Measurements from ENCODE around the gene MED31. TPM values are rescaled to one million over a fixed set of nuclear protein-coding genes. Genes with fewer than 3 reads are reported as not detected.

Gene MED31
- total and polyA plus RNA-seq, 2 of the 13 experiments (the other 11 are each of a cell fraction or from before 2014, with no cell fraction given) = 19.0 to 20.9 TPM

DNA sequence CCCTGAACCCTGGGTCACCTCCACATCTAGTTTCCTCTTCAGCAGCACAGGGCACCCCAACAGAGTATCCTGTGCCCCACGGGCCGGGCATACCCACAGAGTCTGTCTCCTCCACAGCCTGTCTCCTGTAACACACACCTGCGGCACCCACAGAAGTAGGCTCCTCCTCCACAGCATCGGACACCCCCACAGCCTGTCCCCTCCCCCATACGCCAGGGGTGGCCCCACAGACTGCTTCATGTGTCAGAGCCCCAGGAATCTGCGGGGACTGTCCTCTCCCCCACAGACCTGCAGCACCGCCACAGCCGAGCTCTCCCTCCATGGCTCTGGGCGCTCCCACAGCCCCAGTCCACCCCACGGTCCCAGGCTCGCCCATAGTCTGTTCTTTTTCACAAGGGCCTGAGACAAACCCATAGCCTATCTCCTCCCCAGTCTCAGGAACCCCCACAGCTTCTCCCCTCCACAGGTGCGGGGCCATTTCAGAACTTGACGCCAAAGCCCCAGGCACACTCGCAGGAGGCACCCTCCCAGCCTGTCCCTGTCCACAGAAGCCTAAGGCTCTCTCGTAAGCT, 12.3 kb downstream of the MED31 start (continued):
- TF ChIP-seq, protein P1, sequence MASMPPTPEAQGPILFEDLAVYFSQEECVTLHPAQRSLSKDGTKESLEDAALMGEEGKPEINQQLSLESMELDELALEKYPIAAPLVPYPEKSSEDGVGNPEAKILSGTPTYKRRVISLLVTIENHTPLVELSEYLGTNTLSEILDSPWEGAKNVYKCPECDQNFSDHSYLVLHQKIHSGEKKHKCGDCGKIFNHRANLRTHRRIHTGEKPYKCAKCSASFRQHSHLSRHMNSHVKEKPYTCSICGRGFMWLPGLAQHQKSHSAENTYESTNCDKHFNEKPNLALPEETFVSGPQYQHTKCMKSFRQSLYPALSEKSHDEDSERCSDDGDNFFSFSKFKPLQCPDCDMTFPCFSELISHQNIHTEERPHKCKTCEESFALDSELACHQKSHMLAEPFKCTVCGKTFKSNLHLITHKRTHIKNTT (CRISPR knock-in tag; IDR thresholded peaks at IDR 0.05) = no peak
- TF ChIP-seq SP140L (CRISPR knock-in tag; IDR thresholded peaks at IDR 0.05; ENCODE audit: borderline replicate concordance) (no peak), SAP130 (CRISPR knock-in tag; IDR thresholded peaks at IDR 0.05; ENCODE audit: low read depth) (no peak), HOXD1 (CRISPR knock-in tag; IDR thresholded peaks at IDR 0.05) (no peak), ZNF567 (CRISPR knock-in tag; IDR thresholded peaks at IDR 0.05; ENCODE audit: borderline replicate concordance) (no peak), DR1 (CRISPR knock-in tag; IDR thresholded peaks at IDR 0.05) (no peak), CAMTA2 (CRISPR knock-in tag; IDR thresholded peaks at IDR 0.05; ENCODE audit: borderline replicate concordance) (0 out of 2 replicates have a peak, but pooled peaks have one; percentile 35), SIX4 (CRISPR knock-in tag; IDR thresholded peaks at IDR 0.05) (no peak), THAP11 (CRISPR knock-in tag; IDR thresholded peaks at IDR 0.05) (no peak)
- TF ChIP-seq, protein P2, sequence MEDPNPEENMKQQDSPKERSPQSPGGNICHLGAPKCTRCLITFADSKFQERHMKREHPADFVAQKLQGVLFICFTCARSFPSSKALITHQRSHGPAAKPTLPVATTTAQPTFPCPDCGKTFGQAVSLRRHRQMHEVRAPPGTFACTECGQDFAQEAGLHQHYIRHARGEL (CRISPR knock-in tag; IDR thresholded peaks at IDR 0.05) = no peak

DNA sequence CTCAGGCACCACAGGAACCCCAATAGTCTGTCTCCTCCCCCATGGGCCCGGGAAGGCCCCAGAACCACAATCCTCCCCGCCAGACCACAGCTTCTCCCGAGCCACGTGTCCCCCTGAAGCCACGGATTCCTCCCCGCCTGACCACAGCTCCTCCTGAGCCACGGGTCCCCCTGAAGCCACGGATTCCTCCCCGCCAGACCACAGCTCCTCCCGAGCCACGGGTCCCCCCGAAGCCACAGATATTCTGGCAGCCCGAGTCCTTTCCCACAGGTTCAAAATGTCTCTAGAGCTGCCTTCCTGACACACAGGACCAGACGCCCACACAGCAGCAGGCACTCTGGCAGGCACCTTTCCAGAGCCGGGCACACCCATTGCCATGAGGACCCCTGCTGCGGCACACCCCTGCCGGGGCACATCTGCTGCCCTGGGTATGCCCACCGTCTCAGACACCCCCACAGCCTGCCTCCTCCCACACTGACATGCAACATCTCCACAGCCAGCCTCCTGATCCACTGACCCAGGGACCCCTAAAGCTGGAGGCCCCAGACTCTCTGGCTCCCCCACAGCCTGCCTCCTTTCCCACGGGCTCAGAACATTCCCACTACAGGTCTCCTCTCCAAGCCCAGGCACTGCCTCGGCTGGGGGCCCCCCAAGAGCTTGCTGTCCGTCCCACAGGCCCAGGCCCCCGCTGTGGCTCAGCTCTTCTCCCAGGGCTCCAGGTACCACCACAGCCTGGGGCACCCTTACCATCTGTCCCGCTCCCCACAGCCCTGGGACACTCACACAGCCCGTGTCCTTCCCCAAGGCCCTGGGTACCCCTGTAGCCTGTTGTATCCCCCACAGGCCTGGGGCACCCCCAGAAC, 13.1 kb downstream of the MED31 start:
- H3K79me2 ChIP-seq (ENCODE audit: insufficient read depth, low read length) = peaks cover 35% of the 10 kb centered on the region
- CTCF ChIA-PET (ENCODE audit: low intra/inter-chr PET ratio, low total read pairs) = no interaction called here

More for the DNA sequence above, 13.1 kb downstream of the MED31 start:
- Histone ChIP-seq H3K4me3 (replicated peaks in 1 of 3; ENCODE audit: insufficient read depth in 1 of 3, low read depth in 2 of 3, low read length in 3 of 3) (peak overlapping the region in 1 of 3 experiments; percentile 85; a peak in 1 of 6 replicates), H3K27ac (ENCODE audit: extremely low read length, insufficient read depth, low read length) (no peak overlapping the region), H3K36me3 (replicated peaks in 1 of 2; ENCODE audit: control insufficient read depth in 1 of 2, insufficient read depth in 2 of 2, low read length in 2 of 2) (peaks cover 0 to 8% of the 10 kb centered on the region in 2 experiments; a peak in 4 of 5 replicates), H3K4me1 (ENCODE audit: insufficient read depth, low read length) (peaks cover 29% of the 10 kb centered on the region), H2AFZ (ENCODE audit: low read length) (no peak overlapping the region), H3K27me3 (ENCODE audit: control insufficient read depth in 1 of 2, insufficient read depth in 2 of 2, low read length in 2 of 2) (no peaks in the 10 kb centered on the region), H3K4me2 (ENCODE audit: low read depth, low read length) (peak overlapping the region; percentile 93), H4K20me1 (ENCODE audit: insufficient read depth, low read length) (no peaks in the 10 kb centered on the region), H3K9me3 (ENCODE audit: low read length) (no peaks in the 10 kb centered on the region), H3K9ac (ENCODE audit: insufficient read depth, low read depth, low read length) (peak overlapping the region; percentile 87; the same call in 1 of the 2 replicates)
- in situ Hi-C loops (cut with HindIII; ENCODE audit: extremely low pct_ligation_motif_present, low pct_unique_long_range_greater_than_20kb) (no loop called here), intact Hi-C loops (cut with micrococcal nuclease; ENCODE audit: unreplicated experiment) (no loop called here)
- ATAC-seq (no peak), FAIRE-seq (no peak), DNase-seq (ENCODE audit: low spot score) (no peak)
- TF ChIP-seq SRSF1 (optimal IDR thresholded peaks at IDR 0.05; ENCODE audit: low read depth, low read length) (no peak), KDM3A (CRISPR knock-in tag; IDR thresholded peaks at IDR 0.05; ENCODE audit: low read depth) (no peak), RBFOX2 (IDR thresholded peaks at IDR 0.05; ENCODE audit: low read depth, low read length) (peak; percentile 30; the same call in 1 of the 2 replicates), FOSL1 (CRISPR knock-in tag; IDR thresholded peaks at IDR 0.05; ENCODE audit: borderline replicate concordance) (no peak), ARNTL (CRISPR knock-in tag; IDR thresholded peaks at IDR 0.05) (no peak), JUND (CRISPR knock-in tag; IDR thresholded peaks at IDR 0.05) (no peak), YEATS2 (CRISPR knock-in tag; IDR thresholded peaks at IDR 0.05; ENCODE audit: borderline replicate concordance) (no peak), ZNF253 (CRISPR knock-in tag; IDR thresholded peaks at IDR 0.05; ENCODE audit: borderline replicate concordance) (no peak), POLR2A (IDR thresholded peaks at IDR 0.05; ENCODE audit: insufficient read depth in 1 of 2, low read depth in 2 of 2, low read length in 2 of 2) (0 out of 4 replicates have a peak, but pooled peaks of 1 of the 2 experiments have one; percentile 18), ZNF468 (CRISPR knock-in tag; IDR thresholded peaks at IDR 0.05) (no peak)
- TF ChIP-seq, protein P3, sequence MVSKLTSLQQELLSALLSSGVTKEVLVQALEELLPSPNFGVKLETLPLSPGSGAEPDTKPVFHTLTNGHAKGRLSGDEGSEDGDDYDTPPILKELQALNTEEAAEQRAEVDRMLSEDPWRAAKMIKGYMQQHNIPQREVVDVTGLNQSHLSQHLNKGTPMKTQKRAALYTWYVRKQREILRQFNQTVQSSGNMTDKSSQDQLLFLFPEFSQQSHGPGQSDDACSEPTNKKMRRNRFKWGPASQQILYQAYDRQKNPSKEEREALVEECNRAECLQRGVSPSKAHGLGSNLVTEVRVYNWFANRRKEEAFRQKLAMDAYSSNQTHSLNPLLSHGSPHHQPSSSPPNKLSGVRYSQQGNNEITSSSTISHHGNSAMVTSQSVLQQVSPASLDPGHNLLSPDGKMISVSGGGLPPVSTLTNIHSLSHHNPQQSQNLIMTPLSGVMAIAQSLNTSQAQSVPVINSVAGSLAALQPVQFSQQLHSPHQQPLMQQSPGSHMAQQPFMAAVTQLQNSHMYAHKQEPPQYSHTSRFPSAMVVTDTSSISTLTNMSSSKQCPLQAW (CRISPR knock-in tag; IDR thresholded peaks at IDR 0.05) = no peak
- WGBS (ENCODE audit: low lambda C conversion rate) = 93% methylated on average over 22 of the region's 24 CpGs
- POLR2A ChIA-PET = no interaction called here
- BruUV-seq (replicated peaks) = no TSS peak

Measured in HepG2 (cell line).